Esophagus (tissue), 2 donors: ENCODE results near the gene TSEN15. TPM values are rescaled to one million over a fixed set of nuclear protein-coding genes. Genes with fewer than 3 reads are reported as not detected.

Experiments
- H3K27ac ChIP-seq, 2 donors: one replicate each; pipeline ENCODE4 v1.5.1; 2013; ENCODE audit warnings: low read depth in 2 of 2, mild to moderate bottlenecking in 2 of 2, inconsistent platforms in 1 of 2, low read length in 1 of 2, moderate library complexity in 1 of 2
- H3K27me3 ChIP-seq, 2 donors: one replicate each; pipeline ENCODE4 v1.6.1; 2013; ENCODE audit warnings: low read length in 2 of 2, control low read depth in 1 of 2, mild to moderate bottlenecking in 1 of 2; ENCODE audit not compliant: insufficient read depth in 2 of 2, control insufficient read depth in 1 of 2
- H3K36me3 ChIP-seq, 2 donors: one replicate each; pipeline ENCODE4 v1.6.1; 2013; ENCODE audit warnings: low read length in 1 of 2; ENCODE audit not compliant: control insufficient read depth in 2 of 2, insufficient read depth in 2 of 2
- H3K4me1 ChIP-seq, 2 donors: one replicate each; pipeline ENCODE4 v1.6.1; 2013; ENCODE audit warnings: low read length in 1 of 2; ENCODE audit not compliant: control insufficient read depth in 2 of 2, insufficient read depth in 2 of 2
- H3K4me3 ChIP-seq, 2 donors: one replicate each; pipeline ENCODE4 v1.5.1; 2013; ENCODE audit warnings: low read length in 2 of 2, mild to moderate bottlenecking in 2 of 2, low read depth in 1 of 2, moderate library complexity in 1 of 2
- H3K9me3 ChIP-seq, 2 donors: one replicate each; pipeline ENCODE4 v1.6.1; 2013; ENCODE audit warnings: mild to moderate bottlenecking in 2 of 2, low read depth in 1 of 2, low read length in 1 of 2, moderate library complexity in 1 of 2; ENCODE audit not compliant: control insufficient read depth in 2 of 2, insufficient read depth in 1 of 2
- WGBS, 2 donors: extraction: QIAGEN DNeasy Blood & Tissue Kit; methylation state at CpG; one replicate each; pipeline ENCODE4 v1.1.7; 2013; 5-methylcytosine and 5-hydroxymethylcytosine counted together
- polyA plus RNA-seq, 2 donors: library from polyadenylated mRNA; stranded (reverse); fragments of 200-250 nt; gene quantifications; one replicate each; pipeline ENCODE4 v1.2.3, GENCODE V29; 2013
- donor health status: healthy with polysubstance abuse.
- donor health status: Bipolar disorder and iron deficiency.

Gene TSEN15
- polyA plus RNA-seq, 2 donors, result 12.3 to 14.2 TPM

DNA sequence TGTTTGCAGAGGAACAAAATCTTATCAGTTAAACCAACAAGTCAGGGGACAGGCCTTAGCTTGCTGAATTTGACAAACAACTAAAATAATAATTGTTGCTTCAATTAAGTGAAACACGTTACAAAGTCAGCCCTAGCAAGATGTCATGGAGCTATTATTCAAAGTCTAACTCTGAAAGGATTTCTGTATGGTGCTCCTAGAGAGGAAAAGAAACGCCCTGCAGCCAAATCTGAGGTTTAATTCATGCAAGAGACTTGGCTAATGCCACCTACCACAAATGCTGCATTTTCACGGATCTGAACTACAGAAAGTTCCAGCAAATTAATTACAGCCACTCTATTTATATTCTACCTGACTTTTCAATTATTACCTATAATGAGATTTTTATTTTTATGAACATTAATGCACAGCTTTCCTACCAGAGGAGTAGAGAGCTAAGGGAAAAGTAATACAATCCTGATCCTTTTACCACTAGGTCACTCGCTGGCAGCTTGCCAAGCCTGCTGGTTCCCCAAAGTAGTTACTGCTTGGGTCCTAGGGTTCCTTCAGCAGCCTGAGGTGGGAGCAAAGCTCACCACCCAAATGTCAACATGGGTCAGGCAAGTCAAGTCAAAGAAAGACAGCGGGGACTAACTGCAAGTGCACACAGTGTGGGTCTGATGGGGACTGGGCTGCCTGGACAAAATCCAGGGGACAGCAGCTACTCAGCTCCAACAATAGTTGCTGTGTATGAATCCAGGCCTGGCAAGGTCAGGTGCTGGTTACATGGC lies 22.5 kb upstream of the TSEN15 start:
- Histone ChIP-seq H3K4me3 (no peak overlapping the region), H3K27ac (no peak overlapping the region), H3K27me3 (peaks cover 0 to 3% of the 10 kb centered on the region in 2 donors), H3K36me3 (no peaks in the 10 kb centered on the region), H3K4me1 (no peaks in the 10 kb centered on the region), H3K9me3 (no peaks in the 10 kb centered on the region)
- 60 to 63% methylated on average over 5 of the region's 5 CpGs for WGBS, 2 donors

DNA sequence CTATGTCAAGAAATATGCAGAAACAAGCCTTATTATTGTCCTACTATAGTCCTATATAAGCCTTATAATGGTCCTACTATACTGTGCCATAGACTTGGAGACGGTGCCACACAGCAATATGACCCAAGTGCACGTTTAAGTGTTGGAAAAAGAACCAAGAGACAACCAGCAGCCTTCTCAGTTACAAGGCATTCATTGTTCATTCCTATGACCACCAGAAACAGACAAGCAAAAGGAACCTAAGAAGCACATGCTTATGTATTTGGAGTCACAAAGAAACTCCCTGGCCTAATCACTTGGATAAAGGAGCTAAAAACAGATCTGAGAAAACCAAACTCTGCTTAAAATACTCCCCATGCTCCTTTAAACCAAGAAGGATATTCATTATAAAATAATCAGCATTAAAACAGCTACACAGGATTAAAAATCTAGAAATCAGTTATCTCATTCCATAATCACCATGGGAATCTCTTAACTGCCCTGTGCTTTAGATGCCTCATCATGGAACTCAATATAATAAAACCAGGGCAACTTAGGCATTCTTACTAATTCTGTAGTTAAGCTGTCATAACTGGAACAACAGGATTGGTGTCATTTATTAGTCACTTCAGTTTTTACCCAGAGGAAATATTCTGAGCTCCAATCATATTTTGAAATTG lies 21.0 kb upstream of the TSEN15 start:
- Histone ChIP-seq H3K9me3 (no peaks in the 10 kb centered on the region), H3K4me3 (no peak overlapping the region), H3K27ac (no peak overlapping the region), H3K27me3 (peaks cover 0 to 3% of the 10 kb centered on the region in 2 donors), H3K4me1 (no peaks in the 10 kb centered on the region), H3K36me3 (no peaks in the 10 kb centered on the region)
- 79 to 84% methylated on average over 2 of the region's 2 CpGs for WGBS, 2 donors

DNA sequence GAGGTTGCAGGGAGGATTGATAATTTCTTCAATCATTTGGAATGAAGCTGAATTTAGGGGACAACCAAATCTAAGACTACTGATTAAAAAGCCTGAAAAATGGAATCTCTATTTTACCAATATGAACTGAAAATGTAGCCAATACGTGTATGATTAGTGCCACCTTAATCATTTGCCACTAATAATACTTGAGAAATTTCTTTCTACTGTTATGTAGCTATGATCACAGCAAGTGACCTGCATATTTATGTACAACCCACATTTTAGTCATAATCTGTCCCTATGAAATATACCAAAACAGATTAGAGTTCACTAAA lies 20.5 kb upstream of the TSEN15 start:
- WGBS, 2 donors, result 88 to 96% methylated on average over 1 of the region's 1 CpG
- no peak overlapping the region for H3K4me3 ChIP-seq
- H3K4me1 ChIP-seq, result no peaks in the 10 kb centered on the region
- no peaks in the 10 kb centered on the region for H3K36me3 ChIP-seq
- peaks cover 0 to 3% of the 10 kb centered on the region in 2 donors for H3K27me3 ChIP-seq
- H3K9me3 ChIP-seq, result no peaks in the 10 kb centered on the region
- no peak overlapping the region for H3K27ac ChIP-seq

DNA sequence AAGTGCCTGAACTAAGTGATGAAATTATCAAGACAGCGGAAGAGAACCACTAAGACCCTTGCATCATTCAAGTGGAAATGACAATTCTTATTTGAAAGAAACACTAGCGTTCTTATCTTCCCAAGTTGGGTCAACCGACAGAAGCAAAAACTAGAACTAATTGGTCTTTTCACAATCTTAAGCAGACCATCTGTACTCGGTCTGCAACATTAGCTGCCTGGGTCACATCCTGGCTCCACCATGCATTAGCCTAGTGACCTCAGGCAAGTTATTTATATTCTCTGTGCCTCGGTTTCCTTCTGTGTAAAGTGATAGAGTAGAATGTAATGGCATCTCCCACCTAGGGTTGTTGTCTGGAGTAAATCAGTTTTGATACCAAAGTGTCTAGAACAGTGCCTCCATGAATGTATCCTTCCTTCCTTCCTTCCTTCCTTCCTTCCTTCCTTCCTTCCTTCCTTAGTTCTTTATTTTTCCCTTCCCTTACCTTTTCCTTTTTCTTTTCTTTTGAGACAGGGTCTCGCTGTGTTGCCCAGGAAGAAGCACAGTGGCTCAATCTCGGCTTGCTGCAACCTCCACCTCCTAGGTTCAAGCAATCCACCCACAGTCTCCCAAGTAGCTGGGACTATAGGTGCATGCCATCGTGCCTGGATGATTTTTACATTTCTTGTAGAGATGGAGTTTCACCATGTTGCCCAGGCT lies 20.0 kb upstream of the TSEN15 start:
- Histone ChIP-seq H3K4me1 (no peaks in the 10 kb centered on the region), H3K27me3 (peaks cover 0 to 3% of the 10 kb centered on the region in 2 donors), H3K36me3 (no peaks in the 10 kb centered on the region), H3K9me3 (no peaks in the 10 kb centered on the region), H3K4me3 (no peak overlapping the region), H3K27ac (no peak overlapping the region)
- 87 to 88% methylated on average over 8 of the region's 8 CpGs for WGBS, 2 donors

DNA sequence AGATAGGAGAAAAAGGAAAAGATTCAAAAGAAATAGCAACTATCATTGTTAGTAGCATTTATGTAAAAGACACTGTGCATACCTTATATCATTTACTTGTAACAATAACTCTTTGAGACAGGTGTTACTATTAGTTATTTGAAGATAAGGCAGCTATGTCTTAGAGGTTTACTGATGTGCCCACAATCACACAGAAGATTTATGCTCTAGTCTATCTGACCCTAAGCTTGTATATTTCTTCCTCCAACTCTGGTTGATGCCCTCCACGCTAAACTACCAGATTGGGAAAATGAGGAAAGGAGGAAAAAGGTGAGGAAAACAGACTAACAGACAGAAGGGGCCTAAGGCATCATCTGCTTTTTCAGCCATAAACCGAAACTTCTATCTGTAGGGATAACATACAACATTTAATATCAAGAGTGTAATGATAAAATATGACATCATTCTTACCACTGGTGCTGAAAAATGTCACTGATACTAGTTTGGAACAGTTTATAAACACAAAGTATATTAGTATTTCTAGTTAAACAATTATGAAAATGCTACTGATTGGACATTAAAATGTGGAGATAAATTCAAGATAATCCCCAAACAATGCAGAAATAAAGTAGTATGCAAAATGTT lies 19.1 kb upstream of the TSEN15 start:
- peaks cover 0 to 3% of the 10 kb centered on the region in 2 donors for H3K27me3 ChIP-seq
- H3K4me1 ChIP-seq, result peaks cover 0 to under 1% of the 10 kb centered on the region in 2 donors
- 80 to 86% methylated on average over 2 of the region's 2 CpGs for WGBS, 2 donors
- no peak overlapping the region for H3K4me3 ChIP-seq
- H3K9me3 ChIP-seq, result no peaks in the 10 kb centered on the region
- H3K27ac ChIP-seq, result no peak overlapping the region
- no peaks in the 10 kb centered on the region for H3K36me3 ChIP-seq

DNA sequence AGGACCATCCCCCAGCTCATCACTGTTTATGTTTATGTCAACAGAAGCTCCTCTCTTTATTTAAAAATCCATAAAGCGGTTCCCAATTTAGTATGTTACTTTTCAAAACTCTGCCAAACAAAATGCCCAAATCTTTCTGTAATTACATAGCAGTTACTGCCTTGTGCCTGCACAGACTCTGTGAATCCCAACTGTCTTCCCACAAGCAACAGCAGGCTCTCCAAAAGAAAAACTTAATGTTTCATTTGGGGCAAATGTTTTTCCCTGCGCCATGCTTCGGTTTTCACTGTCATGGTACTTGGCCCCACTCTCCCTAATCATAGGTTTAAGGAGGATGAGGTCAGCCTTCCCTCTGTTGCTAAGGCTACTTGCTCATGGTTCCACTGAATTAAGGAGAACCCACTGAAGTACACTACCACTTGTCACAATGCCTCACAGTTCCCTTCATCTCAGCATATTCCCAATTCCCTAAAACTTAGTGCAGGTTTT lies 18.6 kb upstream of the TSEN15 start:
- Histone ChIP-seq H3K36me3 (no peaks in the 10 kb centered on the region), H3K4me3 (no peak overlapping the region), H3K9me3 (no peaks in the 10 kb centered on the region), H3K4me1 (peaks cover 0 to 2% of the 10 kb centered on the region in 2 donors), H3K27me3 (peaks cover 0 to 3% of the 10 kb centered on the region in 2 donors), H3K27ac (no peak overlapping the region)
- WGBS, 2 donors, result 93 to 97% methylated on average over 3 of the region's 3 CpGs

DNA sequence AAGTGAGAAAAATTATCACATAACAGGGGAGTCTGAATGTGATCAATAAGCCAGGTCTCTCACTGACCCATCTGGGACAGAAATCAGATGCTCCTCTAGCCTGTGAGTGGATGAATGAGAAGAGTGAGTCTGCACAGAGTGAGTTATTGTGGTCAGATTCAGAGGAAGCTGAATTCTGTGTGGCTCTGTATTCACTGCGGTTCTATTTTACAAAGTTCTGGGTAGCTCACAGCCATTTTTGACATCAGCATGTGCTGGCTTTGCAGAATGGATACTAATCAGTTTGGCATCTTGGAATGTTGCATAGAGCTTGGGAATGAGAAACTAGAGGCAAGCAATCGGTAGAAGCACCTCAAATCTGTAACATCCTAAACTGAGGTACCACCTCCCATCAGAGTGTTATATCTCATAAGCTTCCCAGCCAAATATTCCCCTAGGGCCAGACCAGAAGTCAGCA lies 17.8 kb upstream of the TSEN15 start:
- Histone ChIP-seq H3K4me3 (no peak overlapping the region), H3K27ac (no peak overlapping the region), H3K27me3 (peaks cover 0 to 3% of the 10 kb centered on the region in 2 donors), H3K36me3 (no peaks in the 10 kb centered on the region), H3K4me1 (peaks cover 0 to 2% of the 10 kb centered on the region in 2 donors), H3K9me3 (no peaks in the 10 kb centered on the region)
- 72 to 79% methylated on average over 2 of the region's 2 CpGs for WGBS, 2 donors

DNA sequence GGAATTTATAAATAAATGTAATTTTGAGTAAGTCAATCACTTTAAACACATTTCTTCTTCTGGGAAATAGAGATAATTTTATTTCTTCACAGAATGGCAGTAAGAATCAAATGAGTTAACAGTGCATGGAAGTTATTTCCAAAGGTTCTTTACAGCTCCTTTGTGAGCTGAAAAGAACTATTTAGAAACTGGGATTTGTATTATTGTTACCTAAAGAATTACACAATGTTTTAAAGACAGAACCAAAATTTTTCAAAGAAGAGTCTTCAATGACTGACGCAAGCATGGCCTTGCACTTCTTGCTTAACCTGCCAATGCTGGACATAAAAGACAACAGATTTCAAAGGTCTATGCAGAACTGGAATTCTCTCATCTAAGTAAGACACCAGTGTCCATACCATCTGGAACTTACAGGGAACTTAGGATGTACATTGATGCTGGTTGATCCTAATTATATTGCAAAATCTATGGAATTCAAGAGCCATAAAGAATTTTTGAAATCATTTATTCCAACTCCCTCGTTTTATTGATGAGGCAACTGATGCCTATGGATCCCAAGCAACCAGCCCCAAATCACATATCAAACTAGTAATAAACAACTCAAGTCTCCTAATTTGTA lies 16.7 kb upstream of the TSEN15 start:
- Histone ChIP-seq H3K9me3 (no peaks in the 10 kb centered on the region), H3K4me1 (peaks cover 0 to 2% of the 10 kb centered on the region in 2 donors), H3K4me3 (no peak overlapping the region), H3K27ac (no peak overlapping the region), H3K27me3 (peaks cover 0 to 3% of the 10 kb centered on the region in 2 donors), H3K36me3 (no peaks in the 10 kb centered on the region)
- WGBS, 2 donors, result 94% methylated on average over 2 of the region's 2 CpGs
